HG03039 (cell line): ENCODE measurements around the gene TBC1D32.
"Not testable (repeated sequence)": the region's sequence is repeated elsewhere in the genome, so short reads cannot be mapped to it uniquely, and the experiment has no call there.

ENCODE experiments used
- ATAC-seq: cut with Tn5 transposase; IDR thresholded peaks from one replicate; pipeline ENCODE4 v1.9.1; 2021; ENCODE audit warnings: mild to moderate bottlenecking, moderate library complexity; ENCODE audit not compliant: unreplicated experiment

The TBC1D32 gene

DNA sequence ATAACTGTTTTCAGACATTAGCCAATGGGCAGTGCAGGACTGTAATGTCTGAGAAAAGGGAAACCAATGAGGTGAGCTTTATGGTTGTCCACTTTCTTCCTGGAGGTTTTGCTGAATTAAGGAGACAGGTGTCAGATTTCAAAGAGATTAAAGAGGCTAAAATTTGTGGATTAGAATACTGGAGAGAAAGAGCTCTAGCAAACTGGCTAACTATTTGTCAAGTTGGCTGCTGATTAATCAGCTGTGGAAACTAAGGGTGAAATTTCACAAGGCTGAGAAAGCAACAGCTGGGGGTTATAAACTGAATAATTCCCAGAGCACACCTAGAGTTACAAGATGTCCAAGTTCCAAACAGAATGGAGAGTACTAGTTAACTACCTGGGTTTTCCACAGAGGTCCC is 198.9 kb downstream of the TBC1D32 start:
- no peak for ATAC-seq

DNA sequence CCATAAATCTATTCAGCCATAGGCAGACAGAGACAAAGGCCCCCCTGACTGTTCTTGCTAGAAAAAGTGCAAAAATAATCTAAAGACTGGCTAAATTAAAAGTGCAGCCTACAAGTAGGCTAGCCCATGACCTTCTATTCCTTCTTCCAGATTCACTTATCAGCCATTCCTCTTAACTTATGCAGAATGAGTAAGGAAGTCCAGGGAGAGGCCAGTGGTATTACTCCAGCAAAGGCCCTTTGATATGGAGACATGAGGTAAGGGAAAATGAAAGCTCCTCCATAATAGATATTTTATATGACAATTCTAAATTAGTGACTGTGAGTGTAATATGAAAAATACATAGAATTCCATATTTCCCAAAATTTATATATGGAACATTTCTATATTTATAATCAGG is 199.4 kb downstream of the TBC1D32 start:
- ATAC-seq = no peak

DNA sequence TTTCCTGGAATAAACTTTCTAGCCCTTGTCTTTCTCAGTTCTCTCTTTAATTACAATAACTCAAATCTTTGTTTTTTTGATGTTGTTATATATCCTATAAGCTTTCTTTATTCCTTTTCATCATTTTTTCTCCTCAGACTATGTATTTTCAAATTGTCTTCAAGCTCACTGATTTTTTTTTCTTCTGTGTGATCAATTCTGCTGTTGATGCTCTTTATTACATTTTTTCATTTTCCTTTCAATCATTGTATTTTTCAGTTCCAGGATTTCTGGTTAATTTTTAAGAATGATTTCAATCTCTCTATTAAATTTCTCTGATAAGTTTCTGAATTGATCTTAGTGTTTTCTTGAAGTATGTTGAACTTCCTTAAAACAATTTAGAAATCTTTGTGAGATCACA is 209.7 kb downstream of the TBC1D32 start:
- ATAC-seq = no peak

DNA sequence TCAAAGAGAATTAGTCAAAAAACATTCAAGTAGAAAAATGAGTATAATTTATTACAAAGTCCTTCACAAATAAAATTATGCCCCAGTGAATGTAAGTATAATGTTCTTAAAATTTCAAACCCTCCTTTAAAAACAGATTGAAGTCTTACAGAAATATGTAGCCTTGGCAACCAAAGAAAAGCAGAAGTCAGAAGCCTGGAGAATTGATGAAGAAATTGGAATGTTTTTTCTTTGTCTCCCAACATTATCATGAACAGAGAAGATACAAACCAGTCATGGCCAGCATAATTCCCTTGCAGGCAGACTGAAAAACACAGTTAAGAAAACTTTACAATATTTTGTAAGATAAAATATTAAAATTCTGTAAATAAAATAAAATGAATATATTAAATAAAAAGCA is 221.9 kb downstream of the TBC1D32 start:
- ATAC-seq = no peak

DNA sequence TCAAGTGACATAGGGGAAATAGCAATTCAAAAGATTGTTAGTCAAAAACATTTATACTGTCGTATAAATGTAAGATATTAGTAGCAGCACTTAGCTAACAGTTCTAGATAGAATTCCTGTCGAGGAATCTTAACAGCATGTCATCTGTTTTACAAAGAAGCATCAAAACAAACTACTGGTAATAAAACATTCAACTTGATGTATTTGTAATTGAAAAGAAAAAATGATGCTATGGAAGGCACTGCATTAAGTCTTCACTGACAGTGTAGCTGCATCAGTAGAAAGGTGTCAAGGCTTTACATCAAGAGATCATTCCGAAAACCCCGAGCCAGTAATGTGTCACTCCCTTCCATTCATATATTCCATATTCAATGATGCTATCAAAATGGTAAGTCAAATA is 223.5 kb downstream of the TBC1D32 start:
- ATAC-seq = no peak

DNA sequence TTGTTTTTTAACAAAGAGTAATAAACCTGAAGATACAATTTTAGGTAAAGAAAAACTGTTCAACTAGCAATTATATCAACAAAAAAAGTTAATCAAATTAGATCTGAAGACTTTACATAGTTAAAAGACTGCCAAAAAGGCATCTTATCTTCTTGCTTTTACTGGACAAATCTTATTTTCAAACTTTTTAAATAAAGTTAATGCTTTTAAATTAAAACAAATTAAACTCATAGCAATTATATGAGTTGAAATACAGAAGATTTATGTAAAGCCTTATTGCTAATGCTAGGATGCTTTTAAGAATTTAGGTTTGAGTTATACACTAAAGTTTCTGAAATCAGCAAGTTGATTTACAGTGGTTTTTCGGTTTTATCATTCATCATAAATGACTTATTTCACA is 227.3 kb downstream of the TBC1D32 start:
- ATAC-seq = no peak

DNA sequence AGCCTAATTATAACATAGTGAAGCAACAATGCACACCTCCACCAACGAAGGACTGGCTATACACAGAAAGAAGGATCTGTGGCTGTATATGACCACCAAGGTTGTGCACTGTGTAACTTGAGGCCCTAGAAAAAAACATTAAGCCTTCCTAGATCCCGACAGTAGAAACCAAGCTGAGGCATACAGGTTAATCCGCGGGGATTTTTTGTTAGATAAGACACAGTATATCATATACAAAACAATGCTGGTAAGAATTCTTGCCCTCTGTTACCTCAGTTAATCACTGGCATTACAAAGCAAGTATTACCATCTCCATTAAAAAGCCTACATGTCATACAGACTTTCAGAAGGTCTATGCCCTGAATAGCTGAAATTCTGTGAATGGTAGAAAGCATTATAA is 228.8 kb downstream of the TBC1D32 start:
- ATAC-seq = no peak

DNA sequence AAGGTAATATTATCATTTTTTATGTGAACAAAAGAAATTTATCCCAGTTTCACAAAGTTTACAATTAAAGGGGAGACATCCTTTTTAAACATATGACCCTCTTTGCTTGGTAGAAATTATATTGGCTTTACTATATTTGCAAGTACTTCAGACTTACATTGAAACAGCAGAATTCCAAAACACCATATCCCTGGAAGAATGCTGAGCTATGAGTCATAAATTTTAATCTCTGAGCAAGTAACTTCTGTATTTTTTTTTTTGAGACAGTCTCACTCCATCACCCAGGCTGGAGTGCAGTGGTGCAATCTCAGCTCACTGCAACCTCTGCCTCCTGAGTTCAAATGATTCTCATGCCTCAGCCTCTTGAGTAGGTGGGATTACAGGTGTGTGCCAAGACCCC is 240.4 kb downstream of the TBC1D32 start:
- ATAC-seq = no peak

DNA sequence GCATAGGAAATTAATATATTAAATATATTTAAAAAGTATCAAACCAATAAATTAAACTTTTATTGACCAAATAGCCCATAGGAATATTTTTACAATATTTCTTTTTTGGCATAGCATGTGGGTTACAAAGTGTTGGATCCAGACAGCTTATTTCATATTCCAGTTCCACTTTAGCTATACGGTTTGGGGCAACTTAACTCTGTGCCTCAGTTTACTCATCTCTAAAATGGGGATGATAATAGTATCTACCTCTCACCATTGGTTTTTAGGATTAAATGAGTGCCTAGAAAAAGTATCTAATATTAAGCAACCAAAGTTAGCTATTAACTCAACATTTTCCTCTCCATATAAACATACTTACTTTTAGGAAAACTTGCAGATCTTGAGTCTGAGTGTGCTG is 243.8 kb downstream of the TBC1D32 start:
- ATAC-seq = no peak

DNA sequence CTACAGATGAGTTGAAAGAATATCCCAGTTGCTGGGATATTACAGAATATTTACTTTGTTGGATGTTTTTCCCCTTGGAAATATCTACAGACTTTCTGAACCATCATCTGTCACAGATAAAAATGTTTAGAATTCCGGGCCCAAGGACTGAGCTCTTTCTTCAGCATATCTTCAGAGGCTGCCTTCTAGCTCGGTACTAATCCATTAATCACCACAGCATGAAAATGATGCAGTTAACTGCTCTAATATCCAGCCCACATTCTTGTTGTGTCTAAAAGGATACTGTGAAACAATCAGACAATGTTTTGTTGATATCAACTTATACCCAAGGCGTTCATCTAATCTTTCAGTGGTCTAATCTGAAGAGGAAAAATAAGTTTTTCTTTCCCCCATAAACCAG is 247.4 kb downstream of the TBC1D32 start:
- no peak for ATAC-seq

DNA sequence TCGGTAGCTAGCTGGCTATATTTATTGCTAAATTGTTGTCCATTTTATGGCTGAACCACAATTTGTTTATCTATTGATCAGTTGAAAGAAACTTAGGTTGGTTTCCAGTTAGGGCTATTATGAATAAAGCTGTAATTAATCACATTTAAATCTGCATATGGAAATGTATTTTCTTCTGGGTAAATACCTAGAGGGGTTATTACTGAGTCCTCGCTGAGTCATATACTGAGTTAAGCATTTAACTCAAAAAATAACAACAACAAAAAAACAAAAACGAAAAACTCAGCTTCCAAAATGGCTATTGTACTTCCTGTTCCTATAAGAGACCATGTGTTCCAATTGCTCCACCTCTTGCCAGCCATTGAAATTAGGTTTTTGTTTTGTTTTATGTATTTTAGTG is 258.2 kb downstream of the TBC1D32 start:
- ATAC-seq = no peak

DNA sequence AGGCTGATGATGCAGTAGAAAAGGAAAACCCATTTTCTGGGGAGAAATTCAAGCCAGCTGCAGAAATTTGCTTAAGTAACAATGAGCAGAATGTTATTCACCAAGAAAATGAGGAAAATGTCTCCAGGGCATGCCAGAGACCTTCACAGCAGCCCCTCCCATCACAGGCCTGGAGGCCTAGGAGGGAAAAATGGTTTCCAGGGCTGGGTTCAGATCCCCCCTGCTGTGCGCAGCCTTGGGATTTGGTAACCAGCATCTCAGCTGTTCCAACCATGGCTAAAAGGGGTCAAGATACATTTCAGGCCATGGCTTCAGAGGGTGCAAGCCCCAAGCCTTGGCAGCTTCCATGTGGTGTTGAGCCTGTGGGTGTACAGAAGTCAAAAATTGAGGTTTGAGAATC is 265.5 kb downstream of the TBC1D32 start:
- not testable (repeated sequence) for ATAC-seq

DNA sequence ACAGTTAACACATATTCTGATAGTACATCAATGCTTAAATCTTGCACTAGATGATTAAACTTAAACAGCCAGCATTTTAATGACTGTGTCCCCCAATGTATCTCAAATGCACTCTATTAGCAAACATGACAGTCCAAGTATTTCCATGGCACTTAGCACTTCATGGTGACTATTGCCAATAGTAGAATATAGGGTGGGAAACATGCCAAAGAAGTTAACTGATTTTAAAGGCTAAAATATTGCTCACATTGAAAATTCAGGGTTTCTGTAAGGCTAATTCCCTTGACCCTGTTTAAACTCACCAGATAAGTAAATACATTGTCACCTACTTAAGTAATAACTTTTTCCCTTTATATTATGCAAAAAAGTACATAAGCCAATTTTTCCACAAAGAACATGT is 266.9 kb downstream of the TBC1D32 start:
- ATAC-seq = no peak

DNA sequence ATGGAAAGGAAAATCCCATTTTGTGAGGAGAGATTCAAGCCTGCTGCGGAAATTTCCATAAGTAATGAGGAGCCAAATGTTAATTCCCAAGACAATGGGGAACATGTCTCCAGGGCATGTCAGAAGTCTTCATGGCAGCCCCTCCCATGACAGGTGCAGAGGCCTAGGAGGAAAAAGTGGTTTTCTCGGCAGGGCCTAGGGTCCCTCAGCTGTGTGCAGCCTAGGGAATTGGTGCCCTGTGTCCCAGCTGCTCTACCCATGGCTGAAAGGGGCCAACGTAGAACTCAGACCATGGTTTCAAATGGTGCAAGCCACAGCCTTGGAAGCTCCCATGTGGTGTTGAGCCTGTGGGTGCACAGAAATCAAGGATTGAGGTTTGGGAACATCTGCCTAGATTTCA is 269.9 kb downstream of the TBC1D32 start:
- ATAC-seq = no peak

DNA sequence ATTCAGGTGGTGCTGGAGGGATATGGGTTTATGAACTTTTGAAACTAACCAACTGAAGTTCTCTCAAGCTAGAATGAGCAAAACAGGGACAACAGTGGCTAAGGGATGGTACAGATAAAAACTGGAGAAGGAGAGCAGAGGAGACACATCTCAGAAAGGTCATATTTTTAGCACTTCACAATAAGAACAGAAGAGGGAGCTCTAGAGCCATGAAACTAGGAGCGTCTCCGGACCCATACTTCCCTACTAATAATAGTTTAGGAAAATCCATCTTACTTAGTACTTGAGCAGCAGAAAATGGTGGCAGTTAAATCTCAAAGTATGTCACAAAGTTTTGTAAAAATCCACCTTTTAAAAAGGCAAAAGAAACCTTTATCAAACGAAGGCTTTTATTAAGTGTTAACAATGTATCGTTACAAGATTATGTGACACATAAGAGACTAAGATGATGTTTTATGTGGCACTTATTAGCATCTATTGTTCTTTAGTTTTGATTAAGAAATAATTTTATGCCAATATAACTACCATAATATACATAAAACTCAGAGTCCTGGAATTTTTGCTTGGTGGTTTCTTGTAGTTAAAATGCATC is 278.6 kb downstream of the TBC1D32 start:
- peak; percentile 67 for ATAC-seq

DNA sequence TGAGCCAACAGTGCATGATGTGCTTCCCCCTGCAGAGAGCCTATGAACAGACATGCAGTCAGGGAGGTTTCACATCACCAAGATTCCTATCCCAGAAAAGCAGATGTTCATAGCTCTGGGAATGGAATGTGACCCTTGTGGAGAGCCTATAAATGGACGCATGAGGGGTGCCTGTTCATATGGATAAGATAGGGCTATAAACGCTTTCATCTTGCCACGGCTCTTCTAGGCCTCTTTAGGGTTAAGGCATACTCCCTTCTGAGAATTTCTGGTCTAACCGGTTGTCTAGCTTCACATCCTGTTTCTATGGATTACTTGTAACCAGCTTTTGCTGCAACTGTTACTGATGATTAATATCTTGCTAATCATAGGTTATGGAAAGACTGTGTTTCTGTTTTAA is 285.7 kb downstream of the TBC1D32 start:
- not testable (repeated sequence) for ATAC-seq

DNA sequence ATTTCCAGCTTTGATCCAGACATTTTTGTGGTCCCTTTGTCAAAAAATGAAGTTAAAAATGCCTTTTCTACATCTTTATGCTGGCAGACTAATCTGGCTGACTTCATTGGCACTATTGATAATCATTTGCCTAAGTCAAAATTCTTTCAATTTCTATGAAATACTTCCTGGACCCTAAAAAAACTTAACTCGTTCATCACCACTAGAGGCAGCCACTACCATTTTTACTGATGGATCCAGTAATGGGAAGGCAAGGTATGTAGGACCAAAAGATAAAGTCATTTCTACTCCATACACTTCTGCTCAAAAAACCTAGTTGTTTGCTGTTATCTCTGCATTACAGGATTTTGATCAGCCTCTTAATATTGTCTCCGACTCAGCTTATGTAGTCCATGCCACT is 289.4 kb downstream of the TBC1D32 start:
- ATAC-seq = not testable (repeated sequence)

DNA sequence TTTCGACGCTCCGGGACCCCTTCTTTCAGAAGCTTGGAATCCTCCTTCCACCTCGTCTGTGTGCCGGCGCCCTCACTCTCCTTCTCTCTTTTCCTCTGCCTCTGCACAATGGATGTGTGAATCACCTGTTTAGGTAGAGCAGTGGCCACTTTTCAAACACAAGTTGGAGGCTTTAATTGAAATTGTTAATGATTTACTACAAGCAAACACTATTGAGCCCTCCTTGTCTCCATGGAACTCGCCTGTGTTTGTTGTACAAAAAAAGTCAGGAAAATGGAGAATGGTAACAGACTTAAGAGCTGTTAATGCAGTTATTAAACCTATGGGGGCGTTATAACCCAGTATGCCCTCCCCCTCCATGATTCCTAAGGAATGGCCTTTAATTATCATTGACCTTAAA is 290.6 kb downstream of the TBC1D32 start:
- not testable (repeated sequence) for ATAC-seq

DNA sequence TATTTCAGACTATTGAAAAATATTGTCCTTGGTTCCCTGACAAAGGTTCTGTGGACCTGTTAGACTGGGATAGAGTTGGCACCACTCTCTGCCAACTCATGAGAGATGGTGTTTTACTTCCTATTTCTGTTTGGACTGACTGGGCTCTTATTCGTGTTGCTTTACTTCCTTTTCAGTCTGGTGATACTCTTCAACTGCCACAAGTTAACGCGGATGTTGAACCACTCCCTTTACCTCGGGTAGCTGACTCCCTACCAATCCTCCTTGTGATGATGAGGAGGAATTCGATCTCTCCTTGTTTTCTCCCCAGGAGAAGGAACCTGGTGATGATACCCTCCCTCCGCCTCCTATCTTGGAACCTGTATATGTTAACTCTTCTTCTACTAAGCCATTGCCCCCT is 291.1 kb downstream of the TBC1D32 start:
- not testable (repeated sequence) for ATAC-seq

DNA sequence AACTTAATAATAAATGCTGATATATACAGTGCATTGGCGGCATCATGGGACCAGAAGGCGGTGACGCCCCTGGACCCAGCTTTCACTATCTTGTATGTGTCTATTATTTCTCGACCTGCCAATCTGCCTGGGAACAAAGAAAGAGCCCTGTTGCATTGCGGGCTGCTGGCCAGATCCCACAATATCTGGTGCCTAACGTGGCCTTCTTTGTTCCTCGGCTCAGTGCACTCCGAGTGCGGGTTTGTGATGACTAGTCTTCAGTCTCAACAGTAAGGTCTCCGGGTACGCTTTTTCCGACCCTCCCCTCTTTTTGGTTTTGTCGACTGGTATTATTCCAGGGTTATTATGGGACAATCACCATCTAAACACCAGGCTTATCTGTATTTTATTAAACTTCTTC is 291.5 kb downstream of the TBC1D32 start:
- ATAC-seq = no peak

DNA sequence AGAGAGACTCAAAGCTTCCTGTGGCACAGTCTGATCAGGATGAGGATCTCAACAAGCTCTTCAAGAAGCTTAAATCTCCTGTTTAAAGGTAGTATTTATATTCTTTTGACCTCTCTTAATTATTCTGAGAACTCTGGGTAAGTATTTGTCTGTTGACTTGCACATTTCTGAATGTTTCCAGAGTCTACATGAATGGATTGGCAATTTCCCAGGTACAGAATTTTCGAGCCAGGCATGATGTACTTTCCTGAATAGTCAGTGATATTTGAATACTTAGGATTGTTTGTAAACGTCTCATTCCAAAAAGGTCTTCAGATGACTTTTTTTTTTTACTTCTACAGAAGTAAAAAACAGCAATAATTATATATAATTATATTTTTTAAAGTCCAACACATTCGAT is 293.4 kb downstream of the TBC1D32 start:
- ATAC-seq = no peak

DNA sequence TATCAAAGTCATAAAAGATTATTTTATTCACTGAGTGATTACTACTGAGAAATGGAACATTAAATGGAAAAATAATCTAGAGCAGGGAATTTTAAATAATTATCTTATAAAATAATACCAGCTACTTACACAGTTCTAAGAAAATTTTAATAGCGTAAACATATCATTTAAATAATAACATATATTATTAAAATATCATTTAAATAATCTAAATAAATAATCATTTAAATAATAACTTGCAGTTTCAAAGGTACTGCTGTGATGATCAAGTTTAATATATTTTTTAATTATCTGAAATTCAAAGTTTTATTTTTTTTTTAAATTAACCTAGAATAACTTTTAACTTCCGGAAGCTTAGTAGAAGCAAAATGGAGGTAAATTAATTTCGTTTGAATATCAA is 301.2 kb downstream of the TBC1D32 start:
- ATAC-seq = no peak

DNA sequence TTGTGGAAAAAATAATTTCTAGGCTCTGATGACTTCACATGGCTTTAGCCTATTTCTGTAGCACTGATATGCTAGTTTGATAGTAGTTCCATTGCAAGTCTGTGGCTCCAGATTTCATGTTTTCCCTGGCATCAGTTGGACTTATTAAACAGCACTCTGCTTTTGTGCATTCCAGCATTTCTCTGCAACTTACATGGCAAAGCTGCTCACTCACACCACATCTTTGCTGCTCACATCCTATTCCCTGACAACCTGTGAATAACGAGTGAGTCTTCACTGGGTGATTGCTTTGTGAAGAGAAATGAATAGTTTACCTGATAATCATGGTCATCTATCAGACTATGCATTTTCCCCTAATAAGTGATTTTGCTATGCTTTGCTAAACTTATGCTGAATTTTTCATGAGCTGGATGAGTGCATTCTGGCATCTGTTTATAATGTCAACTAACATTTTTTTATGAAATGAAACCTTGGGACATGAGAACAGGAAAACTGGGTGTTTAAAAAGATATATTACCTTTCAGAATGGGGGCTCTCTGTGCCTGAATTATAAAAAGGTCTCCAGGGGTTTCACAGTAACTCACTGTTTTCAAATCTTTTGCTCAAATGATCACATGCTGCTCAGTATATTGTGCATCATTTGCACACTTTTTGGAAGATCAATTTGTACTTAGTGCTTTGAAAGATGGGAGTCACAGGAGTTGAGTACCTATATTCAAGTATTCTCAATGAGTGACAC is 301.8 kb downstream of the TBC1D32 start:
- ATAC-seq = no peak
